Measurements from ENCODE around the gene CCDC149. TPM values are rescaled to one million over a fixed set of nuclear protein-coding genes. Genes with fewer than 3 reads are reported as not detected.

The CCDC149 gene
- total and polyA plus RNA-seq, 2 of the 4 experiments (the other 2 are of a cell fraction) = 6.7 to 7.0 TPM

DNA sequence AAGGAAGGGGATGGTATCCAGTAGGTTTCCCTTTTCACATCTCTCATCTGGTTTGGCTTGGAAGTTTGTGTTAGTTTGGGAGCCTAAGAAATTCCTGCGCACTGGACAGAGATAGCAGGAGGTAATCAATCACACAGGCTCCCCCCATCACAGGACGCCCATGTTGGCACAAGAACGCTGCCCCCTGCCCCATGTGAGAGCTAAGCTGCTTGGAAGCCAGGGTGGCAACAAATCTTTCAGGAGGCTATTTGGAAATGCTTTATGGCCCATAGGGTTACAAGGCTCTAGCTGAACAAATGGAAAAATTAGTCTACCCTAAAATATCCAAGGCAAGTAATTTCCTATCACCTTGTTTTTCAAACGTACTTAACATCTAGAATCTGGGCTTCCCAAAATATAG lies 63.5 kb downstream of the CCDC149 start:
- Histone ChIP-seq H3K9me3 (ENCODE audit: control insufficient read depth, insufficient read depth, low read length) (no peaks in the 10 kb centered on the region), H3K4me1 (ENCODE audit: control insufficient read depth, insufficient read depth, low read length) (peaks cover 14% of the 10 kb centered on the region), H3K4me2 (ENCODE audit: low read depth, low read length) (no peak overlapping the region), H4K8ac (ENCODE audit: low read depth in 2 of 2, low read length in 2 of 2) (no peak overlapping the region; a peak in 1 of 4 replicates), H3K4ac (ENCODE audit: low read depth, low read length) (0 out of 2 replicates have a peak overlapping the region, but pooled peaks have one; percentile 21), H3K18ac (ENCODE audit: low read depth, low read length) (no peak overlapping the region; the same call in 1 of the 2 replicates), H3K27me3 (ENCODE audit: control insufficient read depth, insufficient read depth, low read length) (no peaks in the 10 kb centered on the region), H3K9me1 (ENCODE audit: insufficient read depth, low read length) (peaks cover 15% of the 10 kb centered on the region), H3K14ac (replicated peaks; ENCODE audit: low read depth, low read length) (no peak overlapping the region), H2BK120ac (ENCODE audit: low read depth, low read length) (no peak overlapping the region), H3K56ac (ENCODE audit: extremely low read depth, insufficient read depth, low read length) (no peak overlapping the region), H2BK20ac (ENCODE audit: low read depth, low read length) (0 out of 2 replicates have a peak overlapping the region, but pooled peaks have one; percentile 31), H3K4me3 (ENCODE audit: insufficient read depth, low read depth, low read length) (no peak overlapping the region), H2BK15ac (ENCODE audit: low read depth, low read length) (no peak overlapping the region), H2AFZ (replicated peaks; ENCODE audit: low read length, poor library complexity) (no peak overlapping the region), H3K79me1 (ENCODE audit: low read depth in 1 of 2, low read length in 2 of 2) (peaks cover 0 to 12% of the 10 kb centered on the region in 2 experiments; a peak in 1 of 4 replicates), H4K91ac (ENCODE audit: insufficient read depth, low read depth, low read length) (peak overlapping the region; percentile 9; the same call in 1 of the 2 replicates), H3K36me3 (ENCODE audit: control insufficient read depth, insufficient read depth, low read length) (no peaks in the 10 kb centered on the region), H2BK5ac (ENCODE audit: low read depth, low read length, poor library complexity, severe bottlenecking) (no peak overlapping the region), H3K23ac (ENCODE audit: low read depth, low read length) (peak overlapping the region; percentile 50; the same call in 1 of the 2 replicates), H4K20me1 (ENCODE audit: insufficient read depth, low read length) (no peaks in the 10 kb centered on the region), H3K9ac (ENCODE audit: low read depth, low read length) (no peak overlapping the region), H4K5ac (ENCODE audit: low read depth, low read length) (no peak overlapping the region), H2AK9ac (replicated peaks; ENCODE audit: low read depth, low read length, poor library complexity) (no peak overlapping the region), H3K27ac (ENCODE audit: insufficient read depth, low read length) (no peak overlapping the region), H2AK5ac (ENCODE audit: low read depth, low read length) (peak overlapping the region; percentile 67; the same call in 1 of the 2 replicates)
- intact Hi-C loops (cut with micrococcal nuclease) = no loop called here
- no TSS peak for BruUV-seq (replicated peaks)
- CTCF ChIA-PET = no interaction called here
- POLR2A ChIA-PET (ENCODE audit: unreplicated experiment) = no interaction called here
- TF ChIP-seq MAFK (IDR thresholded peaks at IDR 0.05; ENCODE audit: low read depth, low read length) (no peak), MXI1 (IDR thresholded peaks at IDR 0.05; ENCODE audit: borderline replicate concordance, low read depth, low read length) (no peak), NFE2L2 (IDR thresholded peaks at IDR 0.05; ENCODE audit: low read depth, low read length) (no peak), RFX5 (IDR thresholded peaks at IDR 0.05; ENCODE audit: low read depth, low read length) (no peak), SMC3 (IDR thresholded peaks at IDR 0.05; ENCODE audit: low read depth, low read length) (no peak), CTCF (conservative IDR thresholded peaks at IDR 0.05; ENCODE audit: low read depth, low read length) (no peak), CHD1 (IDR thresholded peaks at IDR 0.05; ENCODE audit: low read depth, low read length) (no peak), FOS (IDR thresholded peaks at IDR 0.05; ENCODE audit: low read depth, low read length) (no peak), CEBPB (IDR thresholded peaks at IDR 0.05; ENCODE audit: low read depth, low read length) (no peak), ELK1 (IDR thresholded peaks at IDR 0.05; ENCODE audit: borderline replicate concordance, low read depth, low read length) (no peak), BHLHE40 (IDR thresholded peaks at IDR 0.05; ENCODE audit: low read depth, low read length) (no peak), USF2 (IDR thresholded peaks at IDR 0.05; ENCODE audit: low read depth, low read length) (no peak), RCOR1 (IDR thresholded peaks at IDR 0.05; ENCODE audit: insufficient replicate concordance, low read length) (no peak), POLR2A (IDR thresholded peaks at IDR 0.05; ENCODE audit: low read depth, low read length) (no peak), RAD21 (IDR thresholded peaks at IDR 0.05; ENCODE audit: low read length) (no peak), MAZ (IDR thresholded peaks at IDR 0.05; ENCODE audit: borderline replicate concordance, low read depth, low read length) (no peak)
- dilution Hi-C loops (cut with HindIII; ENCODE audit: low sequenced_read_pairs, unreplicated experiment) = no loop called here
- DNase-seq = no peak
- ATAC-seq (ENCODE audit: low read depth) = no peak
- in situ Hi-C loops (cut with MboI; ENCODE audit: low sequenced_read_pairs) = no loop called here
- WGBS, 2 experiments (ENCODE audit: extremely low coverage in 2 of 2, insufficient read length in 1 of 2) = no CpG with 5 or more reads among the region's 4 CpGs

Measured in IMR-90 (cell line).